LNCaP clone FGC (cell line): ENCODE results near the gene HTT.

ENCODE experiments used
- DNase-seq: peaks from one replicate; pipeline ENCODE4 v3.0.0-alpha.2; 2011; ENCODE audit warnings: low read depth
- H3K4me3 ChIP-seq: 2 replicates; pipeline ENCODE4 v1.5.1; 2011; ENCODE audit warnings: mild to moderate bottlenecking, low read depth, low read length, control low read depth
- TF ChIP-seq, protein P1 (sequence below): IDR thresholded peaks from 2 replicates; pipeline ENCODE4 v1.5.1; 2012; ENCODE audit warnings: mild to moderate bottlenecking; ENCODE audit not compliant: control insufficient read depth, insufficient read depth; ENCODE audit errors: extremely low read depth

Gene HTT

DNA sequence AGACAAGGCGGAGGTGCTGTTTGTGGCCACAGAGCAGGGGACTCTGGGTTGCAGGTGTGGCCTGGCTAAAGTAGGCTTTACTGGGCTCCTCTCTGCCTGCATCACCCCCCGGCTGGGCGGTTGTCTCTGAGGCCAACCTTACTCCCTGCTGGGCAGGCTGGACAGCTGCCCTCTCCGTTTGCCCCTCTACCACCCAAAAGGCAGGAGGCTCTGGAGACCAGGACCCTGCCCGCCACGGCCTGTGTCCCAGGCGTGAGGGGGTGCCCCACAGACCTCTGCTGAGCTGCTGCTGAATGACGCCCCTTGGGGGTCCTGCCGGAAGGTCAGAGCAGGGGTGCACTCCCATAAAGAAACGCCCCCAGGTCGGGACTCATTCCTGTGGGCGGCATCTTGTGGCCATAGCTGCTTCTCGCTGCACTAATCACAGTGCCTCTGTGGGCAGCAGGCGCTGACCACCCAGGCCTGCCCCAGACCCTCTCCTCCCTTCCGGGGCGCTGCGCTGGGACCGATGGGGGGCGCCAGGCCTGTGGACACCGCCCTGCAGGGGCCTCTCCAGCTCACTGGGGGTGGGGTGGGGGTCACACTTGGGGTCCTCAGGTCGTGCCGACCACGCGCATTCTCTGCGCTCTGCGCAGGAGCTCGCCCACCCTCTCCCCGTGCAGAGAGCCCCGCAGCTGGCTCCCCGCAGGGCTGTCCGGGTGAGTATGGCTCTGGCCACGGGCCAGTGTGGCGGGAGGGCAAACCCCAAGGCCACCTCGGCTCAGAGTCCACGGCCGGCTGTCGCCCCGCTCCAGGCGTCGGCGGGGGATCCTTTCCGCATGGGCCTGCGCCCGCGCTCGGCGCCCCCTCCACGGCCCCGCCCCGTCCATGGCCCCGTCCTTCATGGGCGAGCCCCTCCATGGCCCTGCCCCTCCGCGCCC, 1.1 kb upstream of the HTT start:
- peak overlapping the region; percentile 60 for H3K4me3 ChIP-seq
- TF ChIP-seq, protein P1, sequence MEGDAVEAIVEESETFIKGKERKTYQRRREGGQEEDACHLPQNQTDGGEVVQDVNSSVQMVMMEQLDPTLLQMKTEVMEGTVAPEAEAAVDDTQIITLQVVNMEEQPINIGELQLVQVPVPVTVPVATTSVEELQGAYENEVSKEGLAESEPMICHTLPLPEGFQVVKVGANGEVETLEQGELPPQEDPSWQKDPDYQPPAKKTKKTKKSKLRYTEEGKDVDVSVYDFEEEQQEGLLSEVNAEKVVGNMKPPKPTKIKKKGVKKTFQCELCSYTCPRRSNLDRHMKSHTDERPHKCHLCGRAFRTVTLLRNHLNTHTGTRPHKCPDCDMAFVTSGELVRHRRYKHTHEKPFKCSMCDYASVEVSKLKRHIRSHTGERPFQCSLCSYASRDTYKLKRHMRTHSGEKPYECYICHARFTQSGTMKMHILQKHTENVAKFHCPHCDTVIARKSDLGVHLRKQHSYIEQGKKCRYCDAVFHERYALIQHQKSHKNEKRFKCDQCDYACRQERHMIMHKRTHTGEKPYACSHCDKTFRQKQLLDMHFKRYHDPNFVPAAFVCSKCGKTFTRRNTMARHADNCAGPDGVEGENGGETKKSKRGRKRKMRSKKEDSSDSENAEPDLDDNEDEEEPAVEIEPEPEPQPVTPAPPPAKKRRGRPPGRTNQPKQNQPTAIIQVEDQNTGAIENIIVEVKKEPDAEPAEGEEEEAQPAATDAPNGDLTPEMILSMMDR: peak; percentile 23; the same call in 1 of the 2 replicates
- no peak for DNase-seq

DNA sequence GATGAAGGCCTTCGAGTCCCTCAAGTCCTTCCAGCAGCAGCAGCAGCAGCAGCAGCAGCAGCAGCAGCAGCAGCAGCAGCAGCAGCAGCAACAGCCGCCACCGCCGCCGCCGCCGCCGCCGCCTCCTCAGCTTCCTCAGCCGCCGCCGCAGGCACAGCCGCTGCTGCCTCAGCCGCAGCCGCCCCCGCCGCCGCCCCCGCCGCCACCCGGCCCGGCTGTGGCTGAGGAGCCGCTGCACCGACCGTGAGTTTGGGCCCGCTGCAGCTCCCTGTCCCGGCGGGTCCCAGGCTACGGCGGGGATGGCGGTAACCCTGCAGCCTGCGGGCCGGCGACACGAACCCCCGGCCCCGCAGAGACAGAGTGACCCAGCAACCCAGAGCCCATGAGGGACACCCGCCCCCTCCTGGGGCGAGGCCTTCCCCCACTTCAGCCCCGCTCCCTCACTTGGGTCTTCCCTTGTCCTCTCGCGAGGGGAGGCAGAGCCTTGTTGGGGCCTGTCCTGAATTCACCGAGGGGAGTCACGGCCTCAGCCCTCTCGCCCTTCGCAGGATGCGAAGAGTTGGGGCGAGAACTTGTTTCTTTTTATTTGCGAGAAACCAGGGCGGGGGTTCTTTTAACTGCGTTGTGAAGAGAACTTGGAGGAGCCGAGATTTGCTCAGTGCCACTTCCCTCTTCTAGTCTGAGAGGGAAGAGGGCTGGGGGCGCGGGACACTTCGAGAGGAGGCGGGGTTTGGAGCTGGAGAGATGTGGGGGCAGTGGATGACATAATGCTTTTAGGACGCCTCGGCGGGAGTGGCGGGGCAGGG, 568 bp downstream of the HTT start:
- H3K4me3 ChIP-seq: peak overlapping the region; percentile 99
- DNase-seq: no peak
- TF ChIP-seq, protein P1: no peak

DNA sequence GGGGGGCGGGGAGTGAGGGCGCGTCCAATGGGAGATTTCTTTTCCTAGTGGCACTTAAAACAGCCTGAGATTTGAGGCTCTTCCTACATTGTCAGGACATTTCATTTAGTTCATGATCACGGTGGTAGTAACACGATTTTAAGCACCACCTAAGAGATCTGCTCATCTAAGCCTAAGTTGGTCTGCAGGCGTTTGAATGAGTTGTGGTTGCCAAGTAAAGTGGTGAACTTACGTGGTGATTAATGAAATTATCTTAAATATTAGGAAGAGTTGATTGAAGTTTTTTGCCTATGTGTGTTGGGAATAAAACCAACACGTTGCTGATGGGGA, 1.1 kb downstream of the HTT start:
- TF ChIP-seq, protein P1: no peak
- H3K4me3 ChIP-seq: peak overlapping the region; percentile 99
- DNase-seq: no peak

DNA sequence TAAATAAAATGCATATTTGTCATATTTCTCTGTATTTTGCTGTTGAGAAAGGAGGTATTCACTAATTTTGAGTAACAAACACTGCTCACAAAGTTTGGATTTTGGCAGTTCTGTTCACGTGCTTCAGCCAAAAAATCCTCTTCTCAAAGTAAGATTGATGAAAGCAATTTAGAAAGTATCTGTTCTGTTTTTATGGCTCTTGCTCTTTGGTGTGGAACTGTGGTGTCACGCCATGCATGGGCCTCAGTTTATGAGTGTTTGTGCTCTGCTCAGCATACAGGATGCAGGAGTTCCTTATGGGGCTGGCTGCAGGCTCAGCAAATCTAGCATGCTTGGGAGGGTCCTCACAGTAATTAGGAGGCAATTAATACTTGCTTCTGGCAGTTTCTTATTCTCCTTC, 3.3 kb downstream of the HTT start:
- H3K4me3 ChIP-seq: no peak overlapping the region
- TF ChIP-seq, protein P1: no peak
- DNase-seq: no peak

DNA sequence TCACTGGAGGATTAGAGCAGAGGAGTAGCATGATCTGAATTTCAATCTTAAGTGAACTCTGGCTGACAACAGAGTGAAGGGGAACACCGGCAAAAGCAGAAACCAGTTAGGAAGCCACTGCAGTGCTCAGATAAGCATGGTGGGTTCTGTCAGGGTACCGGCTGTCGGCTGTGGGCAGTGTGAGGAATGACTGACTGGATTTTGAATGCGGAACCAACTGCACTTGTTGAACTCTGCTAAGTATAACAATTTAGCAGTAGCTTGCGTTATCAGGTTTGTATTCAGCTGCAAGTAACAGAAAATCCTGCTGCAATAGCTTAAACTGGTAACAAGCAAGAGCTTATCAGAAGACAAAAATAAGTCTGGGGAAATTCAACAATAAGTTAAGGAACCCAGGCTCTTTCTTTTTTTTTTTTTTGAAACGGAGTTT, 5.2 kb downstream of the HTT start:
- TF ChIP-seq, protein P1: no peak
- DNase-seq: no peak
- H3K4me3 ChIP-seq: no peak overlapping the region

DNA sequence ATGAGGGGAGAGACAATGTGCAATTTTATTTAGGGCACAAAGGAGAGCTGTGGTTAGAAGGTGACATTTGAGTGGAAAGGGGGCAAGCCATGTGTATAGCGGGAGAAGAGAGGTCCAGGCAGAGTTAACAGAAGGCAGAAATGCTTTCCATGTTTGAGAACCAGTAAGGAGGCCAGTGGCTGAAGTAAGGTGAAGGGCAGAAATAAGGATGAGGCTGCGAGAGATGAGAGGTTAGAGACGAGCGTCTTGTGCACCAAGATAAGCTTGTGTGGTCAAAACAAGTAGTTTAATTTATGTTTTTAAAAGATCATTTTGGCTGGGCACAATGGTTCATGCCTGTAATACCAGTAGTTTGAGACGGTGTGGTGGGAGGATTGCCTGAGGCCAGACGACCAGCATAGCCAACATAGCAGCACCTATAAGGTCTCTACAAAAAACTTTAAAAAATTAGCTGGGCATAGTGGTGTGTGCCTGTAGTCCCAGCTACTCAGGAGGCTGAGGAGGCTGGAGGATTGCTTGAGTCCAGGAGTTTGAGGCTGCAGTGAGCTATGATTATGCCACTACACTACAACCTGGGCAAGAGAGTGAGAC, 8.5 kb downstream of the HTT start:
- no peak for DNase-seq
- TF ChIP-seq, protein P1: no peak
- no peak overlapping the region for H3K4me3 ChIP-seq
